SU-DHL-6 (cell line): Measurements from ENCODE around the gene F12.
A peak's percentile ranks its signal among the peaks of the same experiment; 100 is the strongest.

ENCODE experiments used
- H2AFZ ChIP-seq: fragments of 200-600 bp; sonication (generic); 2 replicates; pipeline ENCODE4 v1.6.1; 2014; ENCODE audit warnings: low read depth, mild to moderate bottlenecking, moderate library complexity, mixed read lengths, antibody characterized with exemption, low read length; ENCODE audit not compliant: severe bottlenecking
- H3F3A ChIP-seq: fragments of 200-600 bp; shearing (Covaris generic); 2 replicates; pipeline ENCODE4 v1.6.0; 2016; ENCODE audit warnings: antibody characterized with exemption, mild to moderate bottlenecking; ENCODE audit not compliant: insufficient read depth
- H3K27ac ChIP-seq: fragments of 200-600 bp; sonication (generic); 2 replicates; pipeline ENCODE4 v1.5.1; 2016; ENCODE audit warnings: low read depth, mild to moderate bottlenecking, low read length, moderate library complexity, mixed read lengths
- H3K27me3 ChIP-seq: fragments of 200-600 bp; sonication (generic), shearing (Covaris generic); 2 replicates; pipeline ENCODE4 v1.6.0; 2014; ENCODE audit warnings: mild to moderate bottlenecking, low read length
- H3K36me3 ChIP-seq: fragments of 200-600 bp; sonication (generic); 2 replicates; pipeline ENCODE4 v1.6.1; 2014; ENCODE audit warnings: mild to moderate bottlenecking, low read length, mixed read lengths
- H3K4me2 ChIP-seq: fragments of 300-600, 200-600 bp; shearing (Covaris generic), sonication (generic); 2 replicates; pipeline ENCODE4 v1.6.0; 2014; ENCODE audit warnings: low read length, low read depth, mild to moderate bottlenecking; ENCODE audit not compliant: poor library complexity, severe bottlenecking
- H3K4me3 ChIP-seq: fragments of 200-600 bp; sonication (generic); 2 replicates; pipeline ENCODE4 v1.5.1; 2014; ENCODE audit warnings: antibody characterized with exemption, low read length, mild to moderate bottlenecking, mixed read lengths; ENCODE audit not compliant: insufficient read depth, poor library complexity, severe bottlenecking
- H3K79me2 ChIP-seq: fragments of 200-600 bp; sonication (generic); 2 replicates; pipeline ENCODE4 v1.6.1; 2014; ENCODE audit warnings: mild to moderate bottlenecking, low read length, moderate library complexity; ENCODE audit not compliant: insufficient read depth
- H3K9ac ChIP-seq: fragments of 200-600 bp; sonication (generic); 2 replicates; pipeline ENCODE4 v1.7.0; 2014; ENCODE audit warnings: mild to moderate bottlenecking, low read length
- H3K9me2 ChIP-seq: fragments of 200-600 bp; sonication (generic); replicated peaks from 2 replicates; pipeline ENCODE4 v1.6.1; 2014; ENCODE audit warnings: low read length; ENCODE audit not compliant: insufficient read depth
- H3K9me3 ChIP-seq: fragments of 200-600 bp; sonication (generic); 2 replicates; pipeline ENCODE4 v1.6.1; 2014; ENCODE audit warnings: low read length, mixed read lengths; ENCODE audit not compliant: insufficient read depth
- H4K20me1 ChIP-seq: fragments of 200-600 bp; sonication (generic); 2 replicates; pipeline ENCODE4 v1.6.1; 2014; ENCODE audit warnings: low read depth, mild to moderate bottlenecking, antibody characterized with exemption, low read length, moderate library complexity, mixed read lengths
- CTCF ChIP-seq: fragments of 200-600 bp; sonication (generic); IDR thresholded peaks from one replicate; pipeline ENCODE4 v1.5.1; 2017; ENCODE audit warnings: antibody characterized with exemption, mild to moderate bottlenecking, low read length, moderate library complexity; ENCODE audit not compliant: insufficient read depth, poor library complexity, severe bottlenecking
- EZH2phosphoT487 ChIP-seq: fragments of 200-600 bp; sonication (generic), shearing (Covaris generic); conservative IDR thresholded peaks from 2 replicates; pipeline ENCODE4 v1.6.1; 2018; ENCODE audit warnings: mild to moderate bottlenecking, antibody characterized with exemption, low read length, moderate library complexity, mixed read lengths

F12 gene

GRCh38 chr5:177364159-177364962 lies 45.0 kb downstream of the F12 start:
- H2AFZ ChIP-seq = no peak overlapping the region
- H3K79me2 ChIP-seq = no peaks in the 10 kb centered on the region
- H3K27me3 ChIP-seq = no peaks in the 10 kb centered on the region
- H3K4me2 ChIP-seq = no peak overlapping the region
- no peaks in the 10 kb centered on the region for H3K36me3 ChIP-seq
- H4K20me1 ChIP-seq = no peaks in the 10 kb centered on the region
- no peaks in the 10 kb centered on the region for H3K9me3 ChIP-seq
- no peak overlapping the region for H3K27ac ChIP-seq
- TF ChIP-seq CTCF (no peak), EZH2phosphoT487 (no peak)
- H3F3A ChIP-seq = peaks cover 10% of the 10 kb centered on the region; the same call in 1 of the 2 replicates
- H3K4me3 ChIP-seq = no peak overlapping the region
- no peaks in the 10 kb centered on the region for H3K9me2 ChIP-seq
- no peak overlapping the region for H3K9ac ChIP-seq

GRCh38 chr5:177363565-177363964 lies 45.8 kb downstream of the F12 start:
- TF ChIP-seq EZH2phosphoT487 (no peak), CTCF (no peak)
- Histone ChIP-seq H4K20me1 (no peaks in the 10 kb centered on the region), H3F3A (peaks cover 10% of the 10 kb centered on the region; the same call in 1 of the 2 replicates), H3K36me3 (no peaks in the 10 kb centered on the region), H3K9me2 (no peaks in the 10 kb centered on the region), H3K4me3 (no peak overlapping the region), H3K9ac (no peak overlapping the region), H3K27me3 (no peaks in the 10 kb centered on the region), H3K4me2 (peak overlapping the region; percentile 46), H3K27ac (no peak overlapping the region), H3K9me3 (no peaks in the 10 kb centered on the region), H2AFZ (no peak overlapping the region), H3K79me2 (no peaks in the 10 kb centered on the region)

- Histone ChIP-seq H3K27me3 (no peaks in the 10 kb centered on the region), H3K9ac (no peak overlapping the region), H3K4me3 (peak overlapping the region; percentile 4), H4K20me1 (no peaks in the 10 kb centered on the region), H2AFZ (no peak overlapping the region), H3K79me2 (no peaks in the 10 kb centered on the region), H3K9me3 (no peaks in the 10 kb centered on the region), H3F3A (peaks cover 10% of the 10 kb centered on the region; the same call in 1 of the 2 replicates), H3K27ac (no peak overlapping the region), H3K4me2 (peak overlapping the region; percentile 46), H3K36me3 (no peaks in the 10 kb centered on the region), H3K9me2 (no peaks in the 10 kb centered on the region)
- TF ChIP-seq CTCF (no peak), EZH2phosphoT487 (no peak)
Observed at GRCh38 chr5:177362610-177363507, 46.5 kb downstream of the F12 start.
